Neural progenitor cell (in vitro differentiated cells): Measurements from ENCODE around the gene CNTN2.

Experiments
- CTCF ChIP-seq: fragments of 200-600 bp; sonication (generic); IDR thresholded peaks from 2 replicates; pipeline ENCODE4 v1.5.1; 2017; ENCODE audit warnings: antibody characterized with exemption, mild to moderate bottlenecking
- EZH2 ChIP-seq: fragments of 200-600 bp; sonication (generic); IDR thresholded peaks from 2 replicates; pipeline ENCODE4 v1.6.1; 2017; ENCODE audit warnings: antibody characterized with exemption, mild to moderate bottlenecking, moderate library complexity

- TF ChIP-seq CTCF (no peak), EZH2 (no peak)
Observed at GRCh38 chr1:205052690-205053089, 9.7 kb downstream of the CNTN2 start.
